HG02571 (cell line): ENCODE measurements around the gene SP1.
"Not testable (repeated sequence)": the region's sequence is repeated elsewhere in the genome, so short reads cannot be mapped to it uniquely, and the experiment has no call there.

Experiments used
- ATAC-seq: cut with Tn5 transposase; IDR thresholded peaks from one replicate; pipeline ENCODE4 v1.9.1; 2021; ENCODE audit warnings: mild to moderate bottlenecking, moderate library complexity; ENCODE audit not compliant: unreplicated experiment

Gene SP1

DNA sequence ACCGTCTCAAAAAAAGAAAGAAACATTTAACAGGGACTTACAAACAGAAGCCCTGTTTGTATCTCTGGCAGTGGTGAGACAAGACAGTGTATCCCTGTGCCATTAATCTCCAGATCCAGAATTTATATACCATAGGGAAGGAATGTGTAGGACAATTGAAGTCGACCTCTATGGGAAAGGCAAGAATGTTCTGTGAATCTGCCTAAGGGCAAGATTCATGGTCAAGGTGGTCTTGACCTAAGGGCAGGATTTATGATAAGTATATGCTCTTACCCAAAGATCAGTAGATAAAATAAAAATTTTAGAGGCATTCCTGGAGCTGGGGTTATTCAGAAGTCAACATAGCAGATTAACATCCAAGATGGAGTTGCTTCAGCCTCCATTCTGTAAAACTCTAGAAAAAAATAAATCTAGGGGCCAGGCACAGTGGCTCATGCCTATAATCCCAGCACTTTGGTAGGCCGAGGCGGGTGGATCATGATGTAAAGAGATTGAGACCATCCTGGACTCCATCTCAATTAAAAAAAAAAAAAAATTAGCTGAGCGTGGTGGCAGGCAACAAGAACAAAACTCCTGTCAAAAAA lies 21.0 kb upstream of the SP1 start:
- ATAC-seq = no peak

DNA sequence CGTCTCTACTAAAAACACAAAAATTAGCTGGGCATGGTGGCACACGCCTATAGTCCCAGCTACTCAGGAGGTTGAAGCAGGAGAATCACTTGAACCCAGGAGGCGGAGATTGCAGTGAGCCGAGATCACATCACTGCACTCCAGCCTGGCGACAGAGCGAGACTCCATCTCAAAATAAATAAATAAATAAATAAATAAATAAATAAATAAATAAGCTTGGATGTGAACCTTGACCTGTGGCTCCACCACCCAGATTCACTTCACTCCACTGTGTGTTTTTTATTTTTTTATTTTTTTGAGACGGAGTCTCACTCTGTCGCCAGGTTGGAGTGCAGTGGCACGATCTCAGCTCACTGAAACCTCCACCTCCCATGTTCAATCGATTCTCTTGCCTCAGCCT lies 18.3 kb upstream of the SP1 start:
- not testable (repeated sequence) for ATAC-seq

DNA sequence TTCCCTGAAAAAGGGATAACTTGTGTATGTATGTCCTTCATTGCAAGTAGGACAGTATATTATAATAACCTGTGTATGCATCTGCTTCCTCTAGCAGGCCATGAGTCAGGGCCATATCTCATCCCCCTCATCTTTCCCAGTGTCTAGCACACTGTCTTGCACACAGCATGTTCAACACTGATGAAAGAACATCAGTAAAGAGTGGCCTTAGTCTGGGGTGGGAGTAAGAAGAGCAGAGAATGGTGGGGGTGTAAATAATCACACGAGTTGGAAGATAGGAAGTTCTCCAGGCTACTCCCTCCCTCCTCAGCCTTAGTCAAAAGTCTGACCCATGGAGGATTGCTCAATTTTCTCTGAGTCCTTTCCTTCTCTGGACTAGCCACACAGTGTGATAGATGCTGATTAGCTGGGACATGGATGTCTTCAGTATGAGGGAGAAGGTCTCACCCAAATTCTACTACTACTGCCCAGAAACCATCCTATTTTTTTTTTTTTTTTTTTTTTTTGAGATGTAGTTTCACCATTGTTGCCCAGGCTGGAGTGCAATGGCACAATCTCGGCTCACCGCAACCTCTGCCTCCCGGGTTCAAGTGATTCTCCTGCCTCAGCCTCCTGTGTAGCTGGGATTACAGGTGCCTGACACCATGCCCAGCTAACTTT lies 14.6 kb upstream of the SP1 start:
- no peak for ATAC-seq

DNA sequence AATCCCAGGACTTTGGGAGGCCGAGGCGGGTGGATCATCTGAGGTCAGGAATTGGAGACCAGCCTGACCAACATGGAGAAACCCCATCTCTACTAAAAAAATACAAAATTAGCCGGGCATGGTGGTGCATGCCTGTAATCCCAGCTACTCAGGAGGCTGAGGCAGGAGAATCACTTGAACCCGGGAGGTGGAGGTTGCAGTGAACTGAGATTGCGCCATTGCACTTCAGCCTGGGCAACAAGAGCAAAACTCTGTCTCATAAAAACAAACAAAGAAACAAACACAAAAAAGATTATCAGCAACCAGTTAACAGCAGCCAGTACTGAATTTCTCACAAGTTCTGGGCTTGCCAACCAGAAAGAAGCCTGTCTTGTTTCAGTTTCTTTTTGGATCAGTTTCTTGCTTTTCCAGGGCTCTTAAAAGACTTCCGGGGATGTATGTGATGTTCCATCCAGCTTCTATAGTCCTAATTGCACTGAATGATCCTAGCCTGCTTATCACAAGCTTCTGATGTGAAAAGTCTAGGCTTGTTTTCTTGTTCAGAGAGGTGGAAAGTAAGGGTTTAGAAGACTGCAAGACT lies 6.3 kb upstream of the SP1 start:
- ATAC-seq = not testable (repeated sequence)

DNA sequence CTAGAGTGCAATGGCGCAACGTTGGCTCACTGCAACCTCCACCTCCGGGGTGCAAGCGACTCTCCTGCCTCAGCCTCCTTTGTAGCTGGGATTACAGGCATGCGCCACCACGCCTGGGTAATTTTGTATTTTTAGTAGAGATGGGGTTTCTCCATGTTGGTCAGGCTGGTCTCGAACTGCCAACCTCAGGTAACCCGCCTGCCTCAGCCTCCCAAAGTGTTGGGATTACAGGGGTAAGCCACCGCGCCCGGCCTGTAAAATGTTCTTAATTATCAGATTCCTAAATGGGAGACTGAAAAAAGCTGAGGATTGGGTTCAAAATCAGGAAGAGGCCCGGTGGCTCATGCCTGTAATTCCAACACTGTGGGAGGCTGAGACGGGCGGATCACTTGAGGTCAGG lies 5.7 kb upstream of the SP1 start:
- not testable (repeated sequence) for ATAC-seq

DNA sequence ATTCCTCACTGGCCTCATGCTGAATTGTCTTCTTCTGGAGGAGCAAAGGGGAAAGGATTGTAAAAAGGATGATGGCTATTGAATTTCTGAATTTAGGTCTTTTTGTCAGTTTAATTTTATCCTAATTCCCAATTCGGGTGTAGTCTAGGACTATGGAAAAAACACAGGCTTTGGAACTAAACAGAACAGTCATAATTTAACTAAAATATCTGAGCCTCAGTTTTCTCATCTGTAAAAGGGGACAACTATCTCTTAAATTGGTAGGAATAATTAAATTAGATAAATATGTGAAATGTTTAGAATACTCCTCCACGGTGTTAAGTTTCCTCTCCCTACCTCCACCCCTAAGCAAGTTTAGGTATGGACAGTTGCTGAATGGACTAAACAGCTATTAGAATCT lies 3.2 kb upstream of the SP1 start:
- ATAC-seq = no peak

DNA sequence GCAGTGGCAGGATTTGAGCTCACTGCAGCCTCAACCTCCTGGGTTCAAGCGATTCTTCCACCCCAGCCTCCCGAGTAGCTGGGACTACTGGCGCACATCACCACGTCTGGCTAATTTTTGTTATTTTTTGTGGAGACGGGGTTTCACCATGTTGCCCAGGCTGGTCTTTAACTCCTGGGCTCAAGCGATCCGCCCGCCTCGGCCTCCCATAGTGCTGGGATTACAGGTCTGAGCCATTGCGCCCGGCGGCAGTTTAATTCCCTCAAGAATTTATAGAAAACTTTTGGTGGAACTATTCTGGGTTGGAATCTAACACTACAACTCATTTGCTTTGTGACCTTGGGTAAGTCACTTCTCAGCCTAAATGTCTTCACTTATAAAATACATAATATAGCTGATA lies 1.8 kb upstream of the SP1 start:
- no peak for ATAC-seq

DNA sequence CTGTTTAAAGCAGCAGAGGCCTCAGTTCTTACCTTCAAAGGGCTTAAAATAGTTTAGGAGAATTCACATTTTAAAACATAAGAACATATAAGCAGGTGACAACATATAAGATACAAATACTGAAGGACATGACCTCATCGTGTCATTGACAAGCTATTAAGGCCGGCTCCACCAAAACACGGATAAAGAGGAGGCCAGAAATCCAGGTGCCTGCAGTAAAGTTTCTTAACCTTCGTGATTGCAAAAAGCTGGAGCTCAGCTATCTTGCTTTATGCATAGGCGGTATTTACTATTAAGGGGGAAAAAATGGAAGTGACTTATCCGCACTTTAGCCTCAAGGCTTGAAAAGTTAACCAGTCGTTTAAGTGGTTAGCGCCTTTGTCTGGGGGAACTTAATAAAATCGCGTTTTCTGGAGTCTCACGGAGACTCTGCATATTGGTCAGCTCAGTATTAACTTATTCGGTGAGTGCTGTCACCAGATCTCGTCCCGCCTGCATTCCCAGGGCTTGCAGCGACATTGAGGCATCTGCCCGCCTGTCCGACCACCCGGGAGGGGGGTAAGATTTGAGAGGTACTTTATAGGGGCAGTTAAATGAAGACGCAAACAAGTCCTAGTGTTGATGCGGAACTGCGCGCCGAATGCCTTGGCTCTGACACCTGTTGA lies 1.1 kb upstream of the SP1 start:
- no peak for ATAC-seq

DNA sequence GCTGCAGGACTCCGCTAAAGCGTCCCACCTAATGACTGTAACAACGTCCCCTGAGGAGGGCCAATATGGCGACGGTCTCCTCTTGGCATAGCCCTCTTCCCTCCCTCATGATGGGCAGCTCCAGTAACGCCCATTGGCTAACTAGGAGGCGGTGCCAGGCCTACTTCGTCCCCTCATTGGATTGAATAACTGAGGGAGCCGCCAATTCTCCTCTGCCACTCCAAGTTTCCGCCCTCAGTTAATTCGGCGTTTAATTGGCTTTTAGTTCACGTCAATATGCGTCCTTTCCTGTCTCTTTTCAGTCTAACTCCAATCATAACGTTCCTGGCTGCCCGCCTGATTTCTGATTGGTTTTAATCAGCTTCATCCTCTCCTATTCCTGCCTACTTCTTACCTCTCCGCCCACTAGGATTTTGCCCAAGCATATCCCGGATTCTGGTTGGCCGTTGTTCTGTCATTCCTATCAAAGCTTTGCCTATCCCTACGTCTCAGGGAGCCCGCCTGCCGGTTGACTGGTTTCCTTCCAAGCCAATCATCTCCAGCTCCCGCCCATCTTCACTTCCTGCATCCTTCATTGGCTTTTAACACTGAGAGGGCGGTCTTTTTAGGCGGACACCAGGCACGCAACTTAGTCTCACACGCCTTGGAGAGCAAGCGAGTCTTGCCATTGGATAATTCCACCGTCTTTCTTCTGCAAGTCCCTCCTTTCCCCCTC lies 430 bp upstream of the SP1 start:
- ATAC-seq = peak; percentile 66

DNA sequence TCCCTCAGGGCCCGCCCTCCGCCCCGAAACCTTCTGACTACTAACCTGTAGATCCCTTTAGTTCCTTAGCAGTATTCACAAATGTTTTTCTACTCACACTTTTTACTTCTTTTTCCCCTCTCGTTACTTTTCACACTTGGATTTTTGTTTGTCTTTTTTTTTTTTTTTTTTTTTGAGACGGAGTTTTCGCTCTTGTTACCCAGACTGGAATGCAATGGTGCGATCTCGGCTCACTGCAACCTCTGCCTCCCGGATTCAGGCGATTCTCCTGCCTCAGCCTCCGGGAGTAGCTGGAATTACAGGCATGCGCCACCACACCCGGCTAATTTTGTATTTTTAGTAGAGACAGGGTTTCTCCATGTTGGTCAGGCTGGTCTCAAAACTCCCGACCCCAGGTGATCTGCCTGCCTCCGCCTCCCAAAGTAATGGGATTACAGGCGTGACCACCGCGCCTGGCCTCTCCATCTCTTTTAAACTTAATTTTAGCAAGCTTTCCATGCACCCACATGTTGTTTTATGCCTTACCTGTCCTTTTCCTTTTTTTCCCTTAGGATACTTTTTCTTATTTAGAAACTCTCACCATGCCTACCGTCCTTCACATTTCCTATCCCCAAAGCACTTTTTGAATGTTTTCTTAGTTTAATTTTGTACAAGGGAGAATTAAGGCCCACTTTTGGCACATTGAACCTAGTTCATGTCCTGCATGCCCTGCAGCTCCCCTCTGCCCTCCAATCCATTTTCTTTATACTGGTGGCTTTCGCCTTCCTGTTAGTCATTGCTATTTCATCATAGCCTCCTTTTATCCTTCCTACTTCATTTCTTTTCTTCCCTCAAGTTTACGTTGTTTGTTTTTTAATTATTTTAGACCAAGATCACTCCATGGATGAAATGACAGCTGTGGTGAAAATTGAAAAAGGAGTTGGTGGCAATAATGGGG lies 1.1 kb downstream of the SP1 start:
- ATAC-seq = no peak

DNA sequence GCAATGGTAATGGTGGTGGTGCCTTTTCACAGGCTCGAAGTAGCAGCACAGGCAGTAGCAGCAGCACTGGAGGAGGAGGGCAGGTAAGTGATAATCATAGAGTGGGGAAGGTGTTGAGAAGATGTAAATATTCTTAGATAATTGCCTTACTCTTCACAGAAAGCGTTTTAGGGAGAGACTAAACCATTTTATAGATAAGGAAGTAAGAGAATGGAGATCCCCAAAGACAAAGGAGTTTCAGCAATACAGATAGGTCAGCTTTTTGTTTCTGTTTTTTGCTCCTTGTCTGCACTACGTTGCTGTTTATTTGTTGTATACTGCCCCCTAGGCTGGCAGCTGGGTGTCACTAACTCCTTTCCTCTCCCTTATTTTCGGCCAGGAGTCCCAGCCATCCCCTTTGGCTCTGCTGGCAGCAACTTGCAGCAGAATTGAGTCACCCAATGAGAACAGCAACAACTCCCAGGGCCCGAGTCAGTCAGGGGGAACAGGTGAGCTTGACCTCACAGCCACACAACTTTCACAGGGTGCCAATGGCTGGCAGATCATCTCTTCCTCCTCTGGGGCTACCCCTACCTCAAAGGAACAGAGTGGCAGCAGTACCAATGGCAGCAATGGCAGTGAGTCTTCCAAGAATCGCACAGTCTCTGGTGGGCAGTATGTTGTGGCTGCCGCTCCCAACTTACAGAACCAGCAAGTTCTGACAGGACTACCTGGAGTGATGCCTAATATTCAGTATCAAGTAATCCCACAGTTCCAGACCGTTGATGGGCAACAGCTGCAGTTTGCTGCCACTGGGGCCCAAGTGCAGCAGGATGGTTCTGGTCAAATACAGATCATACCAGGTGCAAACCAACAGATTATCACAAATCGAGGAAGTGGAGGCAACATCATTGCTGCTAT lies 2.0 kb downstream of the SP1 start:
- no peak for ATAC-seq

DNA sequence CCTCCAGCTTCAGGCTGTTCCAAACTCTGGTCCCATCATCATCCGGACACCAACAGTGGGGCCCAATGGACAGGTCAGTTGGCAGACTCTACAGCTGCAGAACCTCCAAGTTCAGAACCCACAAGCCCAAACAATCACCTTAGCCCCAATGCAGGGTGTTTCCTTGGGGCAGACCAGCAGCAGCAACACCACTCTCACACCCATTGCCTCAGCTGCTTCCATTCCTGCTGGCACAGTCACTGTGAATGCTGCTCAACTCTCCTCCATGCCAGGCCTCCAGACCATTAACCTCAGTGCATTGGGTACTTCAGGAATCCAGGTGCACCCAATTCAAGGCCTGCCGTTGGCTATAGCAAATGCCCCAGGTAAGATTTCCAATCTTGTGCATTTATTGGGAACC lies 3.3 kb downstream of the SP1 start:
- no peak for ATAC-seq

DNA sequence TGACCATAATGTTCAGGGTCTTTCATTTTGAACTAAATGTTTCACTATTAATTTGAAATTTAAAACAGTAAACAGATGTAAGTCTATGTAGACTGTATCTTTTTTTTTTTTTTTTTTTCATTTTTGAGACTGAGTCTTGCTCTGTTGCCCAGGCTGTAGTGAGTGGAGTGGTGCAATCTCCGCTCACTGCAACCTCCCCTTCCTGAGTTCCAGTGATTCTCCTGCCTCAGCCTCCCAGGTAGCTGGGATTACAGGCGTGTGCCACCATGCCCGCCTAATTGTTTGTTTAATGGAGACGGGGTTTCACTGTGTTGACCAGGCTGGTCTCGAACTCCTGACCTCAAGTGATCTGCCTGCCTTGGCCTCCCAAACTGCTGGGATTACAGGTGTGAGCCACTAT lies 6.4 kb downstream of the SP1 start:
- not testable (repeated sequence) for ATAC-seq

DNA sequence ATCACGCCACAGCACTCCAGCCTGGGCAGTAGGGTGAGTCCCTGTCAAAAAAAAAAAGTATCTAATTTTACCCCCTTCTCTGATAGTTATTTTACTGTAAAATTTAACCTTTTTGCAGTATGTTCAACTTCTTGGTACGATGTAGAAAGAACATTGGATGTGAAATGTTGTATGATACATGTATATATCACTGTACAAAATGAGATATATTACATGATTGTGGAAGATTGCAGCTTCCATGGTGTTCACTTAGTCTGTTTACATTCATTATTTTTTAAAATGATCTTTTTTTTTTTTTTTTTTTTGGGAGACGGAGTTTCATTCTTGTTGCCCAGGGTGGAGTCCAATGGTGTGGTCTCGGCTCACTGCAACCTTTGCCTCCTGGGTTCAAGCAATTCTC lies 9.0 kb downstream of the SP1 start:
- no peak for ATAC-seq

DNA sequence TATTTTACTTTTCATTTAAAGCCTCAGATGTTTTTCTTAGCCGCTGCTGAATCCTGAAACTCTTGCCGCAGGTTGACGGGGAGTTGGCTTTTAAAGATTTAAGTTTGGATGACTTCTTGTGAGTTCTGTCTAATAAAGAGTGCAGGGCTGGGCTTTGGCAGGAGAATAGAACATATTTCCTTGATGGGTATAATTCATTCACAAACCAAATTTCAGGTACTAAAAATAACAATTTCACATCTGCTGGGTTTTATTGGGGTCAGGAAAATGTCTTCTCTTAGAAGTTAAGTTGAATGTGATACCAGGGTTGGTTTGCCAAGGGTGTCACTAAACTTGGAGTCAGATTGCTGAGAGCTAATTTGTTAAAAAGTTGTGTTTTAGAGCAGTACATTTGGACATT lies 9.7 kb downstream of the SP1 start:
- ATAC-seq = no peak

DNA sequence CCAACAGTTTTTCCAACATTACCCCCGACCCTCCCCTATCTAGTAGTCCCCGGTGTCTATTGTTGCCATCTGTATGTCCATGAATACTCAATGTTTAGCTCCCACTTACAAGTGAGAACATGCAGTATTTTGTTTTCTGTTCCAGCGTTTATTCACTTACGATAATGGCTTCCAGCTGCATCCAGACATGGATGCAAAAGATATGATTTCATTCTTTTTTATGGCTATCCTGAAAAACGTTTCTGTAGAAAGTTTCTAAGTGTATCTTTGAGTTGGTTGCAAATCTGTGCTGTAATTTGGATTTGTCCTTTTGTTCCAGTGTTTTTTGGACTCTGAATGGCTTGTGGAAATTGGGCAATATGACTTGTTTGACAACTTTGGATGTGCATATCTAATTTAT lies 11.7 kb downstream of the SP1 start:
- ATAC-seq = no peak

DNA sequence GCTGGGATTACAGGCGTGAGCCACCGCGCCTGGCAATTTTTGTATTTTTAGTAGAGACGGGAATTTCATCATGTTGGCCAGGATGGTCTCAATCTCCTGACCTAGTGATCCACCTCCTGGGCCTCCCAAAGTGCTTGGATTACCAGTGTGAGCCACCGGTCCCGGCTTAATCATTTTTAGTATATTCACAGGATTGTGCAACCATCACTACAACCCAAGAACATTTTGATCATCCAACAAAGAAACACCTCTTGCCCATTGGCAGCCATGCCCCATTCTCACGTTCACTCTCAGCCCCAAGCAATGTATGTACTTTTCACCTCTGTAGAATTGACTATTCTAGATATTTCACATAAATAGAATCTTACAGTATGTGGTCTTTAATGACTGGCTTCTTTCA lies 19.9 kb downstream of the SP1 start:
- ATAC-seq = no peak

DNA sequence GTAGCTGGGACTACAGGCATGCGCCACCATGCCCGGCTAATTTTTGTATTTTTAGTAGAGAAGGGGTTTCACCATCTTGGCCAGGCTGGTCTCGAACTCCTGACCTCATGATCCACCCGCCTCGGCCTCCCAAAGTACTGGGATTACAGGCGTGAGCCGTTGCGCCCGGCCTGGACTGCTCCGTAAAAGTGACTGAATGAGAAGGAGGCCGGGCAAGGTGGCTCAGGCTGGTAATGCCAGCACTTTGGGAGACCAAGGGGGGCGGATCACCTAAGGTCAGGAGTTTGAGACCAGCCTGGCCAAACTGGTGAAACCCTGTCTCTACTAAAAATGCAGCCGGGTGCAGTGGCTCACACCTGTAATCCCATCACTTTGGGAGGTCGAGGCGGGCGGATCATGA lies 22.4 kb downstream of the SP1 start:
- ATAC-seq = not testable (repeated sequence)

DNA sequence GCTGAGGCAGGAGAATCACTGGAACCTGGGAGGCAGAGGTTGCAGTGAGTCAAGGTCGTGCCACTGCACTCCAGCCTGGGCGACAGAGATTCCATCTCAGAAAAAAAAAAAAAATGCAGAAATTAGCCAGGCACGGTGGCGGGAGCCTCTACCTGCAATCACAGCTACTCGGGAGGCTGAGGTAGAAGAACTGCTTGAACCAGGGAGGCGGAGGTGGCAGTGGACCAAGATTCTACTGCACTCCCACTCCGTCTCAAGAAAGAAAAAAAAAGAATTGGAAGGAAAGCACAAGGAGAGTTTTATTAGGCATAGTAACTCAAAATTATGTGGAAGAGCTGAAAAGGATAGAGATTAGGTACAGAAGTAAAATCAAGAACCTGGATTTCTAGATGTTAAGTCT lies 22.9 kb downstream of the SP1 start:
- ATAC-seq = no peak
